Measurements from ENCODE around the gene NELFCD. TPM values are rescaled to one million over a fixed set of nuclear protein-coding genes. Genes with fewer than 3 reads are reported as not detected.

Gene NELFCD
- total and polyA plus RNA-seq, 10 of the 15 experiments (the other 5 are each of a cell fraction or from before 2014, with no cell fraction given), result 8.9 to 109 (median 82.9) TPM

GRCh38 chr20:58980711-58981627, at the start of gene NELFCD (continued):
- peak; percentile 89 for TF ChIP-seq POLR2AphosphoS5 (IDR thresholded peaks at IDR 0.05; ENCODE audit: low read length)
- TF ChIP-seq MTA2 (IDR thresholded peaks at IDR 0.05; ENCODE audit: low read depth), result no peak
- TF ChIP-seq ZNF207 (IDR thresholded peaks at IDR 0.05; ENCODE audit: borderline replicate concordance), result no peak
- no peak for TF ChIP-seq STAT3 (IDR thresholded peaks at IDR 0.05; ENCODE audit: low read depth, low read length)
- no peak for TF ChIP-seq HSF1 (IDR thresholded peaks at IDR 0.05; ENCODE audit: low read depth, low read length)
- TF ChIP-seq E2F4 (IDR thresholded peaks at IDR 0.05; ENCODE audit: low read depth, low read length), result no peak
- TF ChIP-seq BRCA1 (IDR thresholded peaks at IDR 0.05; ENCODE audit: low read depth, low read length), result no peak
- TF ChIP-seq SIN3A (IDR thresholded peaks at IDR 0.05; ENCODE audit: low read depth, low read length), result no peak
- no peak for TF ChIP-seq ESRRA (IDR thresholded peaks at IDR 0.05; ENCODE audit: low read length)
- TF ChIP-seq ZZZ3 (IDR thresholded peaks at IDR 0.05; ENCODE audit: control insufficient read depth, insufficient read length, low read depth), result no peak
- TF ChIP-seq JUNB (IDR thresholded peaks at IDR 0.05), result no peak
- TF ChIP-seq PAX5 (IDR thresholded peaks at IDR 0.05; ENCODE audit: borderline replicate concordance, low read depth, low read length), result no peak
- TF ChIP-seq RB1 (IDR thresholded peaks at IDR 0.05; ENCODE audit: borderline replicate concordance), result peak; percentile 73; the same call in 1 of the 2 replicates
- TF ChIP-seq SRF (IDR thresholded peaks at IDR 0.05; ENCODE audit: low read depth in 2 of 2, low read length in 2 of 2), result no peak
- no peak for TF ChIP-seq REST (IDR thresholded peaks at IDR 0.05; ENCODE audit: low read depth, low read length)
- TF ChIP-seq MYB (IDR thresholded peaks at IDR 0.05; ENCODE audit: borderline replicate concordance, low read depth, low read length), result no peak
- peak; percentile 52 for TF ChIP-seq MYC (IDR thresholded peaks at IDR 0.05; ENCODE audit: insufficient read depth, insufficient read length, insufficient replicate concordance, low read length, severe bottlenecking)
- TF ChIP-seq YY1 (IDR thresholded peaks at IDR 0.05; ENCODE audit: low read depth, low read length), result peak; percentile 94
- TF ChIP-seq CBX5 (IDR thresholded peaks at IDR 0.05; ENCODE audit: low read depth), result no peak
- TF ChIP-seq KAT2A (conservative IDR thresholded peaks at IDR 0.05; ENCODE audit: control insufficient read depth, low read depth, low read length), result no peak
- no peak for TF ChIP-seq SMAD1 (IDR thresholded peaks at IDR 0.05; ENCODE audit: low read depth, partially characterized antibody)
- peak; percentile 31; the same call in 1 of the 2 replicates for TF ChIP-seq HCFC1 (IDR thresholded peaks at IDR 0.05; ENCODE audit: low read length)
- TF ChIP-seq JUND (IDR thresholded peaks at IDR 0.05; ENCODE audit: low read depth, low read length), result no peak
- no peak for TF ChIP-seq CEBPB (IDR thresholded peaks at IDR 0.05; ENCODE audit: borderline replicate concordance in 1 of 2, low read depth in 2 of 2, low read length in 2 of 2)
- TF ChIP-seq MXI1 (IDR thresholded peaks at IDR 0.05; ENCODE audit: low read depth, low read length), result no peak
